Measurements from ENCODE around the gene ABCF2. TPM values are rescaled to one million over a fixed set of nuclear protein-coding genes. Genes with fewer than 3 reads are reported as not detected.
A peak's percentile ranks its signal among the peaks of the same experiment; 100 is the strongest.

ABCF2 gene
- total and polyA plus RNA-seq, 10 of the 15 experiments (the other 5 are each of a cell fraction or from before 2014, with no cell fraction given): 29.3 to 76.3 (median 57.1) TPM

DNA sequence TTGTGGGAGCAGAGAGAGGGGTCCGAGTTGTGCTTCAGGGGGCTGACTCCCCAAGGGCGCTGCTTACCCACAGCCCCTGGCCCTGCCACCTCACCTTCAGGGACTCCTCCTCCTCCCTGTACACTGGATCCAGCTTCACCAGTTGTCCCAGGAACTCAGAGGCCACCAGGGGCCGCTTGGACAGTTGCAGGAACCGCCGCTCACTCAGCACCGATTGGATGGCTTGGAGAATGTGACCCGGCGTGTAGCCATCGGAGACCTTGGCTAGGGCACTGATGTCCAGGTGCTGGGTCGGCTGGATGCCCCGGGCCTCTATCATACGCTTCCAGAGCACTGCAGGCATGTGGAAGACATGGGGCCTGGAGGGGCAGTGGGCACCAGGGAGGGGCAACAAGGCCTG, 35.5 kb downstream of the ABCF2 start:
- Histone ChIP-seq H3K9me3 (replicated peaks; ENCODE audit: control insufficient read depth, insufficient read depth, low read length) (no peaks in the 10 kb centered on the region), H3K4me3 (no peak overlapping the region), H3K79me2 (ENCODE audit: control insufficient read depth, insufficient read depth, low read length) (no peaks in the 10 kb centered on the region), H3K4me2 (ENCODE audit: control insufficient read depth, insufficient read depth) (no peak overlapping the region), H3K27me3 (replicated peaks in 1 of 2; ENCODE audit: control insufficient read depth in 2 of 2, insufficient read depth in 2 of 2, low read length in 1 of 2) (peaks cover 0 to 6% of the 10 kb centered on the region in 2 experiments; a peak in 1 of 4 replicates), H4K20me1 (ENCODE audit: control insufficient read depth, insufficient read depth) (no peaks in the 10 kb centered on the region), H2AFZ (ENCODE audit: control insufficient read depth, low read depth, low read length) (no peak overlapping the region), H3K36me3 (ENCODE audit: control insufficient read depth in 2 of 2, insufficient read depth in 2 of 2, low read length in 1 of 2) (no peaks in the 10 kb centered on the region), H3K4me1 (ENCODE audit: control insufficient read depth, insufficient read depth, low read length) (peaks cover 7% of the 10 kb centered on the region), H3K27ac (ENCODE audit: control insufficient read depth, insufficient read depth) (no peak overlapping the region), H3K9ac (ENCODE audit: control insufficient read depth, insufficient read depth, low read length) (no peak overlapping the region)
- in situ Hi-C loops (cut with MboI): no loop called here
- ChIA-PET RAD21 (ENCODE audit: unreplicated experiment) (no interaction called here), CTCF (no interaction called here), SMC1A (ENCODE audit: uncharacterized antibody, unreplicated experiment) (no interaction called here), POLR2A (no interaction called here)
- BruUV-seq (replicated peaks): no TSS peak
- no peak for TF ChIP-seq MXI1 (IDR thresholded peaks at IDR 0.05; ENCODE audit: low read depth, low read length)
- TF ChIP-seq CBX5 (IDR thresholded peaks at IDR 0.05; ENCODE audit: low read depth): no peak
- no peak for TF ChIP-seq MLLT1 (IDR thresholded peaks at IDR 0.05)
- no peak for TF ChIP-seq TCF3 (IDR thresholded peaks at IDR 0.05; ENCODE audit: borderline replicate concordance, insufficient read depth, low read depth, low read length)
- intact Hi-C loops (cut with micrococcal nuclease; ENCODE audit: unreplicated experiment): no loop called here
- WGBS (ENCODE audit: insufficient coverage, insufficient replicate concordance, low lambda C conversion rate, missing lambda C conversion rate): 28% methylated on average over 12 of the region's 12 CpGs
- ATAC-seq (no peak), DNase-seq (ENCODE audit: low read depth, low spot score) (no peak), FAIRE-seq (no peak)

DNA sequence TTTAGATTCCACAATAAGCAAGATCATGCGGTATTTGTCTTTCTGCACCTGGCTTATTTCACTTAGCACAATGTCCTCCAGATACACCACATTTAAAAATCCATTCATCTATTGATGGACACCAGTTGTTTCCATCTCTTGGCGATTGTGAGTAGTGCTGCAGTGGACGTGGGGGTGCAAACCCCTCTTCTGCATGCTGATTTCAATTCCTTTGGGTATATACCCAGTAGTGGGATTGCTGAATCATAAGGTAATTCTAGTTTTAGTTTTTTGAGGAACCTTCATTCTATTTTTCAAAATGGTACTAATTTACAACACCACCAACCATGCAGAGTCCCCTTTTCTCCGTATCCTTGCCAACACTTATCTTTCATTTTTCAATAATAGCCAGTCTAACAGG, 38.0 kb downstream of the ABCF2 start:
- no peak overlapping the region for H3K4me2 ChIP-seq (ENCODE audit: control insufficient read depth, insufficient read depth)
- no peaks in the 10 kb centered on the region for H3K9me3 ChIP-seq (replicated peaks; ENCODE audit: control insufficient read depth, insufficient read depth, low read length)
- in situ Hi-C loops (cut with MboI): no loop called here
- no peaks in the 10 kb centered on the region for H3K79me2 ChIP-seq (ENCODE audit: control insufficient read depth, insufficient read depth, low read length)
- ChIA-PET POLR2A (interaction anchor here (0.6 kb wide), 1 partner anchor 51 kb away, joined by 3 read pairs; no protein-coding TSS in a partner anchor), RAD21 (ENCODE audit: unreplicated experiment) (no interaction called here), SMC1A (ENCODE audit: uncharacterized antibody, unreplicated experiment) (no interaction called here), CTCF (no interaction called here)
- peaks cover 0 to 6% of the 10 kb centered on the region in 2 experiments; a peak in 1 of 4 replicates for H3K27me3 ChIP-seq (replicated peaks in 1 of 2; ENCODE audit: control insufficient read depth in 2 of 2, insufficient read depth in 2 of 2, low read length in 1 of 2)
- H4K20me1 ChIP-seq (ENCODE audit: control insufficient read depth, insufficient read depth): no peaks in the 10 kb centered on the region; the same call in 1 of the 2 replicates
- ATAC-seq (peak; percentile 34), FAIRE-seq (no peak), DNase-seq (ENCODE audit: low read depth, low spot score) (no peak)
- no peak overlapping the region for H2AFZ ChIP-seq (ENCODE audit: control insufficient read depth, low read depth, low read length)
- TF ChIP-seq BCL11A (IDR thresholded peaks at IDR 0.05; ENCODE audit: low read depth, low read length) (no peak), MTA2 (IDR thresholded peaks at IDR 0.05; ENCODE audit: low read depth) (no peak), CREM (IDR thresholded peaks at IDR 0.05; ENCODE audit: low read depth) (no peak), HDAC2 (IDR thresholded peaks at IDR 0.05) (no peak), JUNB (IDR thresholded peaks at IDR 0.05) (0 out of 2 replicates have a peak, but pooled peaks have one; percentile 15)
- no peak overlapping the region for H3K9ac ChIP-seq (ENCODE audit: control insufficient read depth, insufficient read depth, low read length)
- H3K4me1 ChIP-seq (ENCODE audit: control insufficient read depth, insufficient read depth, low read length): peaks cover 7% of the 10 kb centered on the region
- intact Hi-C loops (cut with micrococcal nuclease; ENCODE audit: unreplicated experiment): no loop called here
- no TSS peak for BruUV-seq (replicated peaks)
- no peaks in the 10 kb centered on the region for H3K36me3 ChIP-seq (ENCODE audit: control insufficient read depth in 2 of 2, insufficient read depth in 2 of 2, low read length in 1 of 2)
- no peak overlapping the region for H3K27ac ChIP-seq (ENCODE audit: control insufficient read depth, insufficient read depth)
- H3K4me3 ChIP-seq: no peak overlapping the region
- 0% methylated on average over 4 of the region's 4 CpGs for whole genome bisulfite sequencing (ENCODE audit: insufficient coverage, insufficient replicate concordance, low lambda C conversion rate, missing lambda C conversion rate)
